Kidney (tissue), 14 donors: Measurements from ENCODE around the gene UBA52. TPM values are rescaled to one million over a fixed set of nuclear protein-coding genes. Genes with fewer than 3 reads are reported as not detected.
A peak's percentile ranks its signal among the peaks of the same experiment; 100 is the strongest.

Experiments used
- DNase-seq, 5 donors: peaks; one replicate each; pipeline ENCODE4 v3.0.0-alpha.2; 2013 to 2020
- FAIRE-seq: peaks from 2 replicates; lab custom pipeline; 2012; peaks lifted over from hg19 to GRCh38; lab: Jason Lieb, UNC
- H3K27ac ChIP-seq, 2 donors: one replicate each; pipeline ENCODE4 v1.7.0; 2013; ENCODE audit warnings: low read depth in 2 of 2, low read length in 2 of 2, inconsistent platforms in 1 of 2
- H3K27me3 ChIP-seq: one replicate; pipeline ENCODE4 v1.7.1; 2013; ENCODE audit warnings: low read length, inconsistent platforms; ENCODE audit not compliant: control insufficient read depth, insufficient read depth
- H3K36me3 ChIP-seq, 3 donors: one replicate each; pipeline versions ENCODE4 v1.7.0 to v1.7.1; 2013; ENCODE audit warnings: low read length in 3 of 3, control low read depth in 1 of 3, inconsistent platforms in 1 of 3; ENCODE audit not compliant: insufficient read depth in 3 of 3, control insufficient read depth in 2 of 3
- H3K4me1 ChIP-seq, 3 donors: one replicate each; pipeline versions ENCODE4 v1.7.0 to v1.7.1; 2013; ENCODE audit warnings: low read length in 3 of 3, inconsistent platforms in 1 of 3, low read depth in 1 of 3; ENCODE audit not compliant: control insufficient read depth in 2 of 3, insufficient read depth in 2 of 3
- H3K4me3 ChIP-seq, 3 donors: one replicate each; pipeline versions ENCODE4 v1.7.0 to v1.8.1; 2013; ENCODE audit warnings: low read length in 3 of 3, control low read depth in 1 of 3, inconsistent platforms in 1 of 3
- H3K9ac ChIP-seq, 3 donors: one replicate each; pipeline versions ENCODE4 v1.7.0 to v1.7.1; 2013; ENCODE audit warnings: low read length in 3 of 3, control low read depth in 1 of 3, inconsistent platforms in 1 of 3
- H3K9me3 ChIP-seq, 3 donors: one replicate each; pipeline versions ENCODE4 v1.7.0 to v1.7.1; 2013; ENCODE audit warnings: low read length in 3 of 3, control low read depth in 1 of 3, inconsistent platforms in 1 of 3; ENCODE audit not compliant: control insufficient read depth in 2 of 3, insufficient read depth in 1 of 3
- CTCF ChIP-seq: IDR thresholded peaks from 3 replicates; pipeline ENCODE4 v1.5.1; 2012; ENCODE audit warnings: mild to moderate bottlenecking, moderate library complexity, borderline replicate concordance; ENCODE audit not compliant: insufficient read depth; ENCODE audit errors: extremely low read depth
- intact Hi-C: fragments of 100-400 bp; cut with DNase I; formaldehyde crosslinking; loops from one replicate; pipeline ENCODE4 v1.11.1; 2022
- polyA plus RNA-seq: library from polyadenylated mRNA; stranded (reverse); fragments of 350-450 nt; fragmentation: Illumina TruSeq; extraction: RNeasy Lipid Tissue Mini Kit (QIAGEN cat#74804); gene quantifications from one replicate; pipeline ENCODE4 v1.2.3, GENCODE V29; 2014; ENCODE audit warnings: low read depth, low replicate concordance; ENCODE audit not compliant: insufficient read depth
- total RNA-seq: library from RNA; stranded (reverse); fragmentation: NEBNext Ultra II Directional; extraction: Animal tissue kit (Norgen Biotek cat#: 25700); gene quantifications from one replicate; pipeline ENCODE4 v1.2.1, GENCODE V29; 2021
- donor health status: control.
- donor health status: control.
- donor health status: control.
- donor health status: control.
- donor health status: control.
- donor health status: DM: yes; HTN: yes; CAD: no.
- donor health status: Normal renal cell carcinoma (clear cell type).

UBA52 gene
- total and polyA plus RNA-seq, 2 donors from 2014 or later: 828 to 1,481 TPM

- DNase-seq (no peak), FAIRE-seq (no peak)
- no peaks in the 10 kb centered on the region for H3K4me1 ChIP-seq
- no peak overlapping the region for H3K9ac ChIP-seq
- H3K9me3 ChIP-seq: no peaks in the 10 kb centered on the region
- H3K4me3 ChIP-seq: no peak overlapping the region
- TF ChIP-seq CTCF: no peak
- no peaks in the 10 kb centered on the region for H3K36me3 ChIP-seq
- no peak overlapping the region for H3K27ac ChIP-seq
- intact Hi-C loops: no loop called here
- H3K27me3 ChIP-seq: peaks cover 11% of the 10 kb centered on the region
Observed at GRCh38 chr19:18601875-18602274, 30.2 kb downstream of the UBA52 start.

GRCh38 chr19:18603255-18603957, 31.7 kb downstream of the UBA52 start:
- intact Hi-C loops: no loop called here
- Histone ChIP-seq H3K27me3 (peaks cover 24% of the 10 kb centered on the region), H3K9me3 (no peaks in the 10 kb centered on the region), H3K4me3 (no peak overlapping the region), H3K4me1 (peaks cover 0 to 4% (median 0%) of the 10 kb centered on the region in 3 donors), H3K27ac (no peak overlapping the region), H3K9ac (no peak overlapping the region), H3K36me3 (no peaks in the 10 kb centered on the region)
- FAIRE-seq: no peak
- no peak for TF ChIP-seq CTCF
- DNase-seq: no peak

GRCh38 chr19:18603958-18604819, 32.5 kb downstream of the UBA52 start:
- Histone ChIP-seq H3K27ac (no peak overlapping the region), H3K9me3 (no peaks in the 10 kb centered on the region), H3K4me3 (no peak overlapping the region), H3K27me3 (peaks cover 29% of the 10 kb centered on the region), H3K4me1 (peaks cover 0 to 4% (median 0%) of the 10 kb centered on the region in 3 donors), H3K36me3 (no peaks in the 10 kb centered on the region), H3K9ac (no peak overlapping the region)
- intact Hi-C loops: no loop called here
- FAIRE-seq (no peak), DNase-seq (peak in 1 of 5 donors; percentile 77)
- no peak for TF ChIP-seq CTCF
